ENCODE results near the gene TNS1. TPM values are rescaled to one million over a fixed set of nuclear protein-coding genes. Genes with fewer than 3 reads are reported as not detected.

TNS1 gene
- total and polyA plus RNA-seq, 4 donors = 67.0 to 377 (median 208) TPM

- DNase-seq (no peak), ATAC-seq (ENCODE audit: insufficient read depth, low FRiP score) (no peak)
- Histone ChIP-seq H3K4me1 (ENCODE audit: control insufficient read depth in 5 of 5, insufficient read depth in 5 of 5, low read length in 5 of 5) (peaks cover 0 to 34% (median 9%) of the 10 kb centered on the region in 5 donors), H3K27me3 (ENCODE audit: control insufficient read depth in 3 of 3, insufficient read depth in 3 of 3, low read length in 2 of 3) (no peaks in the 10 kb centered on the region), H3K9ac (ENCODE audit: insufficient read depth in 1 of 2, low read length in 2 of 2) (no peak overlapping the region), H3K27ac (ENCODE audit: low read depth in 1 of 2, low read length in 1 of 2) (no peak overlapping the region), H3K4me3 (no peak overlapping the region), H3K36me3 (ENCODE audit: control insufficient read depth in 4 of 4, insufficient read depth in 4 of 4, low read length in 4 of 4) (no peaks in the 10 kb centered on the region), H3K9me3 (ENCODE audit: control insufficient read depth in 4 of 4, insufficient read depth in 3 of 4, low read length in 3 of 4) (no peaks in the 10 kb centered on the region)
- 68 to 89% methylated on average over 6 to 7 of the region's 7 CpGs for WGBS, 2 donors
- TF ChIP-seq, protein P1, sequence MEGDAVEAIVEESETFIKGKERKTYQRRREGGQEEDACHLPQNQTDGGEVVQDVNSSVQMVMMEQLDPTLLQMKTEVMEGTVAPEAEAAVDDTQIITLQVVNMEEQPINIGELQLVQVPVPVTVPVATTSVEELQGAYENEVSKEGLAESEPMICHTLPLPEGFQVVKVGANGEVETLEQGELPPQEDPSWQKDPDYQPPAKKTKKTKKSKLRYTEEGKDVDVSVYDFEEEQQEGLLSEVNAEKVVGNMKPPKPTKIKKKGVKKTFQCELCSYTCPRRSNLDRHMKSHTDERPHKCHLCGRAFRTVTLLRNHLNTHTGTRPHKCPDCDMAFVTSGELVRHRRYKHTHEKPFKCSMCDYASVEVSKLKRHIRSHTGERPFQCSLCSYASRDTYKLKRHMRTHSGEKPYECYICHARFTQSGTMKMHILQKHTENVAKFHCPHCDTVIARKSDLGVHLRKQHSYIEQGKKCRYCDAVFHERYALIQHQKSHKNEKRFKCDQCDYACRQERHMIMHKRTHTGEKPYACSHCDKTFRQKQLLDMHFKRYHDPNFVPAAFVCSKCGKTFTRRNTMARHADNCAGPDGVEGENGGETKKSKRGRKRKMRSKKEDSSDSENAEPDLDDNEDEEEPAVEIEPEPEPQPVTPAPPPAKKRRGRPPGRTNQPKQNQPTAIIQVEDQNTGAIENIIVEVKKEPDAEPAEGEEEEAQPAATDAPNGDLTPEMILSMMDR (IDR thresholded peaks at IDR 0.05; ENCODE audit: control extremely low read depth, extremely low read depth) = no peak
Measured at GRCh38 chr2:218031771-218032257, 29.0 kb upstream of the TNS1 start.

DNA sequence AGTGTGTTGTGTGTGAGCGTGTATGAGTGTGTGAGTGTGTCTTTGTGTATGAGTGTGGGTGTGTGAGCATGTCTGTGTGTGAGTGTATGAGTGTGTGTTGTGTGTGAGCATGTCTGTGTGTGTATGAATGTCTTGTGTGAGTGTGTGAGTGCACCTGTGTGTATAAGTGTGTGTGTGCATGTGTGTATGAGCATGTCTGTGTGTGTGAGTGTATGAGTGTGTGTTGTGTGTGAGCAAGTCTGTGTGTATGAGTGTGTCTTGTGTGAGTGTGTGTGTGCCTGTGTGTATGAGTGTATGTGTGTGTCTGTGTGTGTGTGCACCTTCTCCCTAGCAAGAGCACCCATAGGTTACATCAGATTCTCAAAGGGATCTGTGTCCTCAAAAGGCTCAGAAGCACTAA lies 28.5 kb upstream of the TNS1 start:
- no peak for ATAC-seq (ENCODE audit: insufficient read depth, low FRiP score)
- TF ChIP-seq, protein P1 (IDR thresholded peaks at IDR 0.05; ENCODE audit: control extremely low read depth, extremely low read depth) = no peak
- Histone ChIP-seq H3K9me3 (ENCODE audit: control insufficient read depth in 4 of 4, insufficient read depth in 3 of 4, low read length in 3 of 4) (no peaks in the 10 kb centered on the region), H3K9ac (ENCODE audit: insufficient read depth in 1 of 2, low read length in 2 of 2) (no peak overlapping the region), H3K4me3 (no peak overlapping the region), H3K4me1 (ENCODE audit: control insufficient read depth in 5 of 5, insufficient read depth in 5 of 5, low read length in 5 of 5) (peaks cover 0 to 34% (median 9%) of the 10 kb centered on the region in 5 donors), H3K36me3 (ENCODE audit: control insufficient read depth in 4 of 4, insufficient read depth in 4 of 4, low read length in 4 of 4) (no peaks in the 10 kb centered on the region), H3K27ac (ENCODE audit: low read depth in 1 of 2, low read length in 1 of 2) (no peak overlapping the region), H3K27me3 (ENCODE audit: control insufficient read depth in 3 of 3, insufficient read depth in 3 of 3, low read length in 2 of 3) (no peaks in the 10 kb centered on the region)
- DNase-seq = no peak
- 96% methylated on average over 1 of the region's 1 CpG for WGBS, 2 donors

DNA sequence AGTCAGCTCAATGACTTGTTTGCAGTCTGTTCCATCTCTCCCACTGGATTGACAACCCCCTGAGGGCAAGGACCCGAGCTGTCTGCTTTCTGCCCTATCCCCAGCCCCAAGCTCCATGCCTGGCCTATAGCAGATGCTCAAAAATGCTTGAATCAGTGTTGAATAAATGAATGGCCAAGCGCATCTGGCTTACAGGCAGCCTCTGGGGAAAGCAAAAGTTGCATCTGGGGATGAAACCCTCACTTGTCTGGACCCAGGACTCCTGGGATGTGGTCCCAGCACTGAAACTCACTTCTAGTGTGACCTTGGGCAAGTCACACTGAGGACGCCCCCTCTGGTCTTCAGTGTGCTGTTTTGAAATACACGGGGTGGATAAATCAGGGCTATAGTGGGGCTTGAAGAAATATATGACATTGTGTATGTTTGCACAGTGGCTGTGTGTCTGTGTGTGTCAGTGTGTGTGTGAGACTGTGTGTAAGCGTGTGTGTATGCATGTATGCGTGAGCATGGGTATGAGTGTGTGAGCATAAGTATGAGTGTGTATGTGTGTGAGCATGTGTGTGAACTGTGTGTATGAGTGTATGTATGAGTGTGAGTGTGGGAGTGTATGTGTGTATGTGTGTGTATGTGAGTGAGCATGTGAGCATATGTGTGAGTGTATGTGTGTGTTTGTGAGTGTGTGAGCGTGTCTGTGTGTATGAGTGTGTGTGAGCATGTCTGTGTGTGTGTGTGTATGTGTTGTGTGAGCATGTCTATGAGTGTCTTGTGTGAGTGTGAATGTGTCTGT lies 27.8 kb upstream of the TNS1 start:
- Histone ChIP-seq H3K27me3 (ENCODE audit: control insufficient read depth in 3 of 3, insufficient read depth in 3 of 3, low read length in 2 of 3) (no peaks in the 10 kb centered on the region), H3K4me3 (no peak overlapping the region), H3K27ac (ENCODE audit: low read depth in 1 of 2, low read length in 1 of 2) (no peak overlapping the region), H3K4me1 (ENCODE audit: control insufficient read depth in 5 of 5, insufficient read depth in 5 of 5, low read length in 5 of 5) (peaks cover 0 to 34% (median 9%) of the 10 kb centered on the region in 5 donors), H3K36me3 (ENCODE audit: control insufficient read depth in 4 of 4, insufficient read depth in 4 of 4, low read length in 4 of 4) (no peaks in the 10 kb centered on the region), H3K9ac (ENCODE audit: insufficient read depth in 1 of 2, low read length in 2 of 2) (no peak overlapping the region), H3K9me3 (ENCODE audit: control insufficient read depth in 4 of 4, insufficient read depth in 3 of 4, low read length in 3 of 4) (no peaks in the 10 kb centered on the region)
- WGBS, 2 donors = 93 to 95% methylated on average over 7 of the region's 7 CpGs
- TF ChIP-seq, protein P1 (IDR thresholded peaks at IDR 0.05; ENCODE audit: control extremely low read depth, extremely low read depth) = no peak
- ATAC-seq (ENCODE audit: insufficient read depth, low FRiP score) = no peak
- no peak for DNase-seq
